Globus pallidus (tissue), 1 donor: ENCODE data around the gene PGAP2.
"Not testable (repeated sequence)": the region's sequence is repeated elsewhere in the genome, so short reads cannot be mapped to it uniquely, and the experiment has no call there.

Source experiments
- DNase-seq: peaks from one replicate; pipeline ENCODE4 v3.0.0-alpha.2; 2015; ENCODE audit warnings: low spot score

PGAP2 gene

GRCh38 chr11:3807909-3808860, at the start of gene PGAP2:
PGAP2 (plus strand) TSS chr11:3808560; CDS start chr11:3811260, 2,700 bp downstream.
- DNase-seq: peak; percentile 53

DNA sequence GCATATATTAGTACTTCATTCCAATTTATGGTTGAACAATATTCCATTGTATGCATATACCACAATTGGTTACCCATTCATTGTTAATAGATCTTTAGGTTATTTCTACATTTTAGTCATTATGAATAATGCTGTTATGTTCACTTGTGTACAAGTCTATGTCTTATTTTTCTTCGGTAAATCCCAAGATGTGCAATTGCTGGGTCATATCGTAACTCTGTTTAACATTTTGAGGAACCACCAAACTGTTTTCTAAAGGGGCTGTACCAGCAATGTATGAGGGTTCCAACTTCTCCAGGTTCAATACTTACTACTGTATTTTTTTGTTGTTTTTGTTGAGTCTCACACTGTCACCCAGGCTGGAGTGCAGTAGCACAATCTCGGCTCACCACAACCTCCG, 44.1 kb upstream of the PGAP2 start:
- DNase-seq: no peak

- not testable (repeated sequence) for DNase-seq
Measured at GRCh38 chr11:3766836-3767235, 41.5 kb upstream of the PGAP2 start.

- DNase-seq: no peak
Measured at GRCh38 chr11:3767536-3767935, 40.8 kb upstream of the PGAP2 start.

- no peak for DNase-seq
Measured at GRCh38 chr11:3773180-3773579, 35.2 kb upstream of the PGAP2 start.

GRCh38 chr11:3775736-3776406, 32.5 kb upstream of the PGAP2 start:
- DNase-seq: no peak

- DNase-seq: no peak
Measured at GRCh38 chr11:3781423-3781822, 26.9 kb upstream of the PGAP2 start.

DNA sequence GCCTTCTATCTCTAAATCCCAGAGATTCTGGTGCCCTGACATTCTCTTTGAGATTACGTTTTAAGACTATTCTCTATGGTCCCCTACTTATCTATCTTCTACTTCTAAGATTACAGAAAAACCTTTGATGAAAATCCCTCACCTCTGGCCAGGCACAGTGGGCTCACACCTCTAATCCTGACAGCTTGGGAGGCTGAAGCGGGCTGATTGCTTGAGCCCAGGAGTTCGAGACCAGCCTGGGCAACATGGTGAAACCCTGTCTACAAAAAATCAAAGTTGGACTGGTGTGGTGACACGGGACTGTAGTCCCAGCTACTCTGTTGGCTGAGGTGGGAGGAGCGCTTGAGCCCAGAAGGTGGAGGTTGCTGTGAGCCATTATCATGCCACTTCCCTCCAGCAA, 25.4 kb upstream of the PGAP2 start:
- no peak for DNase-seq

DNA sequence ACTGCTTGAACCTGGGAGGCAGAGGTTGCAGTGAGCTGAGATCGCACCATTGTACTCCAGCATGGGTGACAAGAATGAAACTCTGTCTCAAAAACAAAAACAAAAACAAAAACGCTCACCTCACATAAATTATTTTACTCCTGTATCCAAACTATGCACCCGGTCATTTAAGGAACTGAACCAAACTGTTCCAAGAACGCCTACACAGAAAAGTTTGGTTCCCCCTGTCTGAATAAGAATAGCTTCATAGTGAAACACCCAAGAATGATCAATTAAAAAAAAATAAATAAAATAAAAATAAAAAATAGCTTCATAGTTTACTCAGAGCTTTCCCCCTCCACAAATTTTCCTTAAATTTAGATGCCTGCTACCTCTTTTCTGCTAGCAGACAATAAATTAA, 24.7 kb upstream of the PGAP2 start:
- no peak for DNase-seq

DNA sequence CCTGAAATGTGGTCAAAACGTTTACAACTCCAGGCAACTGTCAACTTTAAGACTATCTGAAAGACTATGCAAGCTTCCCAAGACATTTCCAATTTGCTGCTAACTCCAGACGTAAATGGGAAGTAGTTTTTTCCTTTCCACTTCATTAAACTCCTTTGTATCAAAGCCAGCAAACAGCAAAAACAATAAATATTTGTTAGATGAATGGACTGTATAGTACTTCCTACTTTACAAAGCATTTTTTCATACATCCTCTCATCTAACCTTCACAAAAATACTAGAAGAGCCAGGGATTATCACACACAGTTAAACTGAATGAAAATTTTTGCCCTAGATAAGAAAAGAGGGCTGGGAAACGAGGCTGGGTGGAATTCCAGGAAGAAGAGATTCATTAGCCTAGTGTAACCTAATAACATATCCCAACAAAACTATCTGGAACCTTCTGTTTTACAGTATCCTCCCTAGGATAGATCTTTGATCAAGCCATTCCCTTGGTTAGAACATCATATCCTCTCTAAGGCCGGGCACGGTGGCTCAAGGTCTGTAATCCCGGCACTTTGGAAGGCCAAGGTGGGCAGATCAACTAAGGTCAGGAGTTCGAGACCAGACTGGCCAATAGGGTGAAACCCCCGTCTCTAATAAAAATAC, 21.5 kb upstream of the PGAP2 start:
- DNase-seq: no peak

DNA sequence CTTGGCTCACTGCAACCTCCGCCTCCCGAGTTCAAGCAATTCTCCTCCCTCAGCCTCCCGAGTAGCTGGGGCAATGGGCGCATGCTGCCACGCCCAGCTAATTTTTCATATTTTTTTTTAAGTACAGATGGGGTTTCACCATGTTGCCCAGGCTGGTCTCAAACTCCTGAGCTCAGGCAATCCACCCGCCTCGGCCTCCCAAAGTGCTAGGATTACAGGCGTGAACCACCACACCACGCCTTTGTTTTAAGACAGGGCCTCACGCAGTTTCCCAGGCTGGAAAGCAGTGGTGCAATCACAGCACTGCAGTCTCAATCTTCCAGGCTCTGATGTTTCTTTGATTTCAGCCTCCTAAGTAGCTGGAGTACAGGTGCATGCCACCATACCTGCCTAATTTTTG, 14.0 kb upstream of the PGAP2 start:
- DNase-seq: not testable (repeated sequence)

DNA sequence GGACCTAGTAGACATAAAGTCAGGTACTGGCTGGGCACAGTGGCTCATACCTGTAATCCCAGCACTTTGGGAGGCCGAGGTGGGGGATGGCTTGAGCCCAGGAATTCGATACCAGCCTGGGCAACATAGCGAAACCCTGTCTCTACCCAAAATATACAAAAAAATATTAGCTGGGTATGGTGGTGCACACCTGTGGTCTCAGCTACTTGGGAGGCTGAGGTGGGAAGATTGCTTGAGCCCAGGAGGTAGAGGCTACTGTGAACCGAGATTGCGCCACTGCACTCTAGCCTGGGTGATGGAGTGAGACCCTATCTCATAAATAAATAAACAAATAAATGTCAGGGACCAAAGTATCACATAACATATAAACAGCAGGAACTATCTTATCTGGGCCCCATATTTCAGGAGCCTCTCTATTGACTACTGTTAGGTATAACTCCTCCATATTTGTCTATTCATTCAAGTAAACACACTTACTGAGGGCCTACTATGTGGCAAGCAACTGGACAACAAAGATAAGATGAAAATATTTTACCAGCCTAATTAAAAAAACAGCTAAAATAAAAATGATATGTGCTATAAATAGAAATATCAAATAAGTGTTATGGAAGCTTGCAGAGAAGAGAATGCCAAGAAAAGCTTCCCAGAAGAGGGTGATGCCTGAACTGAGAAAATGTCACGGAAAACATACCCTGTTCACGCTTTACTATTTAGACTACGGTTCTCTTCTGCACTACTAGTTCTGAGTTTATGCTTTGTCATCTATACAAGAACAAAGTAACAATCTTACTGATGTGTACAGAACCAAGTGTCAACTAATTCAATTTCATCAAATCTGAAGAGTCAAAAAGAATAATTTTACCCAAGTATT, 13.0 kb upstream of the PGAP2 start:
- DNase-seq: no peak

- no peak for DNase-seq
Measured at GRCh38 chr11:3796002-3796311, 12.4 kb upstream of the PGAP2 start.

GRCh38 chr11:3796346-3796745, 12.0 kb upstream of the PGAP2 start:
- no peak for DNase-seq

DNA sequence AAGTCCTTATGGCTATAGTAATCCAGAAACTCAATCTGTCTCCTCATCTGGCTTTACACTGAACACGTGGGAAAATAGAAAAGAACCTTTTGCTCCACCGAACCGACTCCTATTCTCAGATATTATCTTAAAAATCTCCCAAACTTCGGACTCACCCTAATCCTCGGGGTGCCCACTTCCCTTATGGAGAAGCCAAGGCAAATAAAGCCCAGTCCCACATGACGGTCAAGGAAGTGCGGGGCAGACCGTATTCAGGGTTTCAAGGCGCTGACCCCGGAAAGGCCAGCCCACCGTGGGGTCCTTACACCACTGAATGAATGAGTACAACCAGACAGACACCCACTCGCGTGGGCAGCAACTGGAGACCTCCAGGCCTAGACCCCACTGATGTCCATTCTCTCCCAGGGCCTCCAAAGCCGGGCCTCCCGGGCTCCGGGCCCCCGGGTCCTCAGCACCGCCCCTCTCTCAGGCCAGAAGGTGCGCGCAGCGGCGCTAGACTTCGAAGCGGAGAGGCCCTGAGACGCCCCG, 11.5 kb upstream of the PGAP2 start:
- no peak for DNase-seq

GRCh38 chr11:3797329-3798090, 10.8 kb upstream of the PGAP2 start, which contains the start of gene NUP98:
NUP98 (minus strand) TSS chr11:3797554; CDS start chr11:3782117, 15,437 bp downstream.
- DNase-seq: peak; percentile 100

GRCh38 chr11:3799143-3799542, 9.2 kb upstream of the PGAP2 start:
- no peak for DNase-seq

DNA sequence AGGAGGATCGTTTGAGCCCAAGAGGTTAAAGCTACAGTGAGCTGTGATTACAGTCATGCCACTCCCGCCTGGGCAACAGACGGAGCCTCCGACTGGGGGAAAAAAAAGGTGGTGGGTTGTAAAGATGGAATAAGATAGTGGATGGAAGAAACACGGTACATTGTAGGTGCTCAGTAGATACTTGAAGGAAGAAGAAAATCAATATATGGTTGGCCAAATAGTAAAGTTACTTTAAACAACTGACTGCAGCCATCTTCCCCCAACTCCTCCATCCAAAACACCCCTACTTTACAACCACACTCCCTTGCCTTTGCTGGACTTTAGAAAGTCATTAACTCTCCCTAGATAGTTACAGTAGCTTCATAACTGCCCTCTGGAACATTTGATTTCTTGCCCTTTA, 8.5 kb upstream of the PGAP2 start:
- DNase-seq: no peak

DNA sequence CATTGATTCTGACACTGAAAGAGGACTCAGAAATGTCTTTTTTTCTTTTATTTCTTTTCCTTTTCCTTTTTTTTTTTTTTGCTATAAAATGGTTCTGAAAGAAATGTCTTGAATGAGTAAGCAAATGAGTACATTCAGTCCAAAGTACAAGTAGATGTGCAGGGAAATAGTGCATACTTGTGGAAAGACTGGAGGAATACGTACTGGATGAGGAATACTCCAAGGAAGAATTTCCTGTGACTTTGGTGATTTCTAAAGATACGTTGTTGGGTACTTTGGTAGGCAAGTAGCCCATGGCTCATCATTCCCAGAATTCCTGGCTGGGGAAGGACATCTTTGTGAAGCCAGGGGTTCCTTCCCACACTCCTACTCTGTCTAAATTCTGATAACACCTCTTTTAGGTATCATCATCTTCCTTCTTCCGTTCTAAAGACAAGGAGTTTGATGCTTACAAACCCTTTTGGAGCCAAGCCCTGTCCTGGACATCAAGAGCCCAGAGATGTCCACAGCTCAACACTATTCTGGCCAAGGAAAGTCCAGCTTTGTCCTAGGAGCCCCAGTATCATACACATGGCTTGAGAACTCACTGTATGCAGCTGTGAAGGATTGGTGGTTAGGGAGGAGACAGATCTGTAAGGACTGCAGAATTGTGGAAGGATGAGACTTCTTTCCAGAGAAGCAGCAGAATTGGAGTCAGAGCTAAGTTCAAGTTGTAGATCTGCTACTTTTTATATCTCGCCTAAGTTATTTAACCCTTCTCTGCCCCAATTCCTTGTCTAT, 6.2 kb upstream of the PGAP2 start:
- DNase-seq: no peak
